HepG2 (cell line): ENCODE measurements around the gene PSMB10. TPM values are rescaled to one million over a fixed set of nuclear protein-coding genes. Genes with fewer than 3 reads are reported as not detected.

Experiments used
- MBD4 ChIP-seq: IDR thresholded peaks from 2 replicates; pipeline ENCODE4 v1.6.1; 2012; ENCODE audit warnings: low read length, inconsistent platforms, borderline replicate concordance
- MTF1 ChIP-seq: sonication (generic); formaldehyde crosslinking; IDR thresholded peaks from 2 replicates; pipeline ENCODE4 v1.5.0; 2020; ENCODE audit warnings: missing genetic modification reagents
- NR1H2 ChIP-seq: sonication (generic); formaldehyde crosslinking; IDR thresholded peaks from 2 replicates; pipeline ENCODE4 v1.8.1; 2022; ENCODE audit warnings: low read depth, missing genetic modification reagents, borderline replicate concordance
- PHF5A ChIP-seq: IDR thresholded peaks from one replicate; pipeline ENCODE4 v1.6.1; 2018; ENCODE audit warnings: low read depth, missing genetic modification reagents; ENCODE audit not compliant: unreplicated experiment
- RFXAP ChIP-seq: sonication (generic); formaldehyde crosslinking; IDR thresholded peaks from 2 replicates; pipeline ENCODE4 v1.4.0; 2020; ENCODE audit warnings: missing genetic modification reagents, borderline replicate concordance
- XBP1 ChIP-seq: sonication (generic); formaldehyde crosslinking; IDR thresholded peaks from 2 replicates; pipeline ENCODE4 v1.5.0; 2020; ENCODE audit warnings: missing genetic modification reagents
- ZBTB7A ChIP-seq: sonication (generic); formaldehyde crosslinking; IDR thresholded peaks from 2 replicates; pipeline ENCODE4 v1.8.0; 2022; ENCODE audit warnings: mild to moderate bottlenecking, missing genetic modification reagents
- ZFP82 ChIP-seq: sonication (generic); formaldehyde crosslinking; IDR thresholded peaks from 2 replicates; pipeline ENCODE4 v1.5.1; 2020; ENCODE audit warnings: mild to moderate bottlenecking, missing genetic modification reagents, borderline replicate concordance
- ZNF563 ChIP-seq: sonication (generic); formaldehyde crosslinking; IDR thresholded peaks from 2 replicates; pipeline ENCODE4 v1.8.0; 2022; ENCODE audit warnings: mild to moderate bottlenecking, moderate library complexity, missing genetic modification reagents
- ZNF788 ChIP-seq: sonication (generic); formaldehyde crosslinking; IDR thresholded peaks from 2 replicates; pipeline ENCODE4 v1.5.0; 2020; ENCODE audit warnings: mild to moderate bottlenecking, missing genetic modification reagents, borderline replicate concordance
- polyA plus RNA-seq, 8 experiments: library from polyadenylated mRNA; depleted of rRNA in 3 of 8; stranded (reverse) in 7 of 8; unstranded in 1 of 8; fragments of >200 nt; fragmentation: Illumina TruSeq in 4 of 8; extraction: Trizol in 4 of 8; gene quantifications; 2 replicates each; pipeline versions ENCODE4 v1.2.1 to v1.2.3, GENCODE V29; 2011 to 2016; ENCODE audit warnings: low read depth in 4 of 8, missing spikeins in 1 of 8, mixed read lengths in 1 of 8; ENCODE audit not compliant: insufficient read depth in 1 of 8
- total RNA-seq, 5 experiments: library from RNA; depleted of rRNA; stranded (reverse); fragments of >200 nt; fragmentation: Illumina TruSeq; extraction: Trizol; gene quantifications; 2 replicates each; pipeline ENCODE4 v1.2.3, GENCODE V29; 2016; ENCODE audit warnings: low read depth in 1 of 5
- TF ChIP-seq, protein P1 (sequence below): sonication (generic); formaldehyde crosslinking; IDR thresholded peaks from 2 replicates; pipeline ENCODE4 v1.5.1; 2020; ENCODE audit warnings: mild to moderate bottlenecking, missing genetic modification reagents, borderline replicate concordance
- TF ChIP-seq, protein P2 (sequence below): conservative IDR thresholded peaks from 2 replicates; pipeline ENCODE4 v1.6.1; 2018; ENCODE audit warnings: missing genetic modification reagents
- TF ChIP-seq, protein P3 (sequence below): IDR thresholded peaks from 2 replicates; pipeline ENCODE4 v1.6.1; 2016
- TF ChIP-seq, protein P4 (sequence below): sonication (generic); formaldehyde crosslinking; IDR thresholded peaks from 2 replicates; pipeline ENCODE4 v1.5.1; 2020; ENCODE audit warnings: mild to moderate bottlenecking, missing genetic modification reagents, moderate library complexity
- TF ChIP-seq, protein P5 (sequence below): sonication (generic); formaldehyde crosslinking; IDR thresholded peaks from 2 replicates; pipeline ENCODE4 v1.4.0; 2020; ENCODE audit warnings: missing genetic modification reagents, borderline replicate concordance

PSMB10 gene
- total and polyA plus RNA-seq, 2 of the 13 experiments (the other 11 are each of a cell fraction or from before 2014, with no cell fraction given) = 12.7 to 65.9 TPM

DNA sequence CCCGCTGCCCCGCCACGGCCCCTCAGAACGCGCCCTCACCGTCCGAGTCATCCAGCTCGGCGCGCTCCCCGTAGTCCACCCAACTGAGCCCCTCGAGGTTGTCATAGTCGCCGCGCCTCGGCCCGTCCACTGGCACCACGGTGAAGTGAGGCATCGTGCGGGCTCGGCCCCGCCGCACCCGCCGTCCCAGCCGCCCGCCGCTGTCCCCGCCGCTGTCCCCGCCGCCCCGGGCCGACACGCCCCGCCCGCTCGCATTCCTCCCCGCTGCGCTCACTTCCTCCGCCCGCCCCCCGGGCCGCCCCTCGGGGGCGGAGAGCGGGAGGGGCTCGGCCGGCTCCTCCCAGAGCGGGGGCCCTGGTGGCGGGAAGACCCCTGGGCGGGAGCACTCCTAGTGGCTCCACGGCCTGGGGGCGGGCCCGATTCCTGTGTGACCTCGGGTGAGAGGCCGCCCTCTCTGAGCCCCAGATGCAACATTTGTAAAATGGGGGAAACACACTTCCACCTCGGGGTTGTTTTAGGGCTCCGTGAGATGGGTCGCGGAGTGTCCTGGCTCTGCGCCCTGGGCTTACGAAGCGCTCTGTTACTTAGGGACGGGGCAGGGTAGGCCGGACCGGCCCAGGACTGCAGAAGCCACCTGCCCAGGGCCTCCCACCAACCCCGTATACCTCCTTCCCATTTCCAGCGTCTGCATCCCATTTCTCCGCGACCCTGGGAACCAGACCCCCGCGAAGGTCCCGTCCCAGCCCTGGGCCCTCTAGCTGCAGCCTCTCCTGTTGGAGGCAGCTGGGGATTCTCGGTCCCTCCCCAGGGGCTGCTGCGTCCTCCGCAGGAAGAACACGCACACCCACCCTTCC is 32.0 kb upstream of the PSMB10 start, which contains the start of gene SLC12A4 (continued):
- TF ChIP-seq, protein P1, sequence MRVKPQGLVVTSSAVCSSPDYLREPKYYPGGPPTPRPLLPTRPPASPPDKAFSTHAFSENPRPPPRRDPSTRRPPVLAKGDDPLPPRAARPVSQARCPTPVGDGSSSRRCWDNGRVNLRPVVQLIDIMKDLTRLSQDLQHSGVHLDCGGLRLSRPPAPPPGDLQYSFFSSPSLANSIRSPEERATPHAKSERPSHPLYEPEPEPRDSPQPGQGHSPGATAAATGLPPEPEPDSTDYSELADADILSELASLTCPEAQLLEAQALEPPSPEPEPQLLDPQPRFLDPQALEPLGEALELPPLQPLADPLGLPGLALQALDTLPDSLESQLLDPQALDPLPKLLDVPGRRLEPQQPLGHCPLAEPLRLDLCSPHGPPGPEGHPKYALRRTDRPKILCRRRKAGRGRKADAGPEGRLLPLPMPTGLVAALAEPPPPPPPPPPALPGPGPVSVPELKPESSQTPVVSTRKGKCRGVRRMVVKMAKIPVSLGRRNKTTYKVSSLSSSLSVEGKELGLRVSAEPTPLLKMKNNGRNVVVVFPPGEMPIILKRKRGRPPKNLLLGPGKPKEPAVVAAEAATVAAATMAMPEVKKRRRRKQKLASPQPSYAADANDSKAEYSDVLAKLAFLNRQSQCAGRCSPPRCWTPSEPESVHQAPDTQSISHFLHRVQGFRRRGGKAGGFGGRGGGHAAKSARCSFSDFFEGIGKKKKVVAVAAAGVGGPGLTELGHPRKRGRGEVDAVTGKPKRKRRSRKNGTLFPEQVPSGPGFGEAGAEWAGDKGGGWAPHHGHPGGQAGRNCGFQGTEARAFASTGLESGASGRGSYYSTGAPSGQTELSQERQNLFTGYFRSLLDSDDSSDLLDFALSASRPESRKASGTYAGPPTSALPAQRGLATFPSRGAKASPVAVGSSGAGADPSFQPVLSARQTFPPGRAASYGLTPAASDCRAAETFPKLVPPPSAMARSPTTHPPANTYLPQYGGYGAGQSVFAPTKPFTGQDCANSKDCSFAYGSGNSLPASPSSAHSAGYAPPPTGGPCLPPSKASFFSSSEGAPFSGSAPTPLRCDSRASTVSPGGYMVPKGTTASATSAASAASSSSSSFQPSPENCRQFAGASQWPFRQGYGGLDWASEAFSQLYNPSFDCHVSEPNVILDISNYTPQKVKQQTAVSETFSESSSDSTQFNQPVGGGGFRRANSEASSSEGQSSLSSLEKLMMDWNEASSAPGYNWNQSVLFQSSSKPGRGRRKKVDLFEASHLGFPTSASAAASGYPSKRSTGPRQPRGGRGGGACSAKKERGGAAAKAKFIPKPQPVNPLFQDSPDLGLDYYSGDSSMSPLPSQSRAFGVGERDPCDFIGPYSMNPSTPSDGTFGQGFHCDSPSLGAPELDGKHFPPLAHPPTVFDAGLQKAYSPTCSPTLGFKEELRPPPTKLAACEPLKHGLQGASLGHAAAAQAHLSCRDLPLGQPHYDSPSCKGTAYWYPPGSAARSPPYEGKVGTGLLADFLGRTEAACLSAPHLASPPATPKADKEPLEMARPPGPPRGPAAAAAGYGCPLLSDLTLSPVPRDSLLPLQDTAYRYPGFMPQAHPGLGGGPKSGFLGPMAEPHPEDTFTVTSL = peak; percentile 7; the same call in 1 of the 2 replicates
- TF ChIP-seq ZFP82 (CRISPR knock-in tag) (no peak), MTF1 (CRISPR knock-in tag) (0 out of 2 replicates have a peak, but pooled peaks have one; percentile 28), PHF5A (CRISPR knock-in tag) (peak; percentile 69), XBP1 (CRISPR knock-in tag) (no peak), ZBTB7A (CRISPR knock-in tag) (peak; percentile 93), NR1H2 (CRISPR knock-in tag) (0 out of 2 replicates have a peak, but pooled peaks have one; percentile 6), ZNF563 (CRISPR knock-in tag) (no peak; the same call in 1 of the 2 replicates), ZNF788 (peak; percentile 67; the same call in 1 of the 2 replicates), RFXAP (no peak; the same call in 1 of the 2 replicates), MBD4 (no peak)
- TF ChIP-seq, protein P2, sequence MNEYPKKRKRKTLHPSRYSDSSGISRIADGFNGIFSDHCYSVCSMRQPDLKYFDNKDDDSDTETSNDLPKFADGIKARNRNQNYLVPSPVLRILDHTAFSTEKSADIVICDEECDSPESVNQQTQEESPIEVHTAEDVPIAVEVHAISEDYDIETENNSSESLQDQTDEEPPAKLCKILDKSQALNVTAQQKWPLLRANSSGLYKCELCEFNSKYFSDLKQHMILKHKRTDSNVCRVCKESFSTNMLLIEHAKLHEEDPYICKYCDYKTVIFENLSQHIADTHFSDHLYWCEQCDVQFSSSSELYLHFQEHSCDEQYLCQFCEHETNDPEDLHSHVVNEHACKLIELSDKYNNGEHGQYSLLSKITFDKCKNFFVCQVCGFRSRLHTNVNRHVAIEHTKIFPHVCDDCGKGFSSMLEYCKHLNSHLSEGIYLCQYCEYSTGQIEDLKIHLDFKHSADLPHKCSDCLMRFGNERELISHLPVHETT (CRISPR knock-in tag) = peak; percentile 89
- TF ChIP-seq, protein P3, sequence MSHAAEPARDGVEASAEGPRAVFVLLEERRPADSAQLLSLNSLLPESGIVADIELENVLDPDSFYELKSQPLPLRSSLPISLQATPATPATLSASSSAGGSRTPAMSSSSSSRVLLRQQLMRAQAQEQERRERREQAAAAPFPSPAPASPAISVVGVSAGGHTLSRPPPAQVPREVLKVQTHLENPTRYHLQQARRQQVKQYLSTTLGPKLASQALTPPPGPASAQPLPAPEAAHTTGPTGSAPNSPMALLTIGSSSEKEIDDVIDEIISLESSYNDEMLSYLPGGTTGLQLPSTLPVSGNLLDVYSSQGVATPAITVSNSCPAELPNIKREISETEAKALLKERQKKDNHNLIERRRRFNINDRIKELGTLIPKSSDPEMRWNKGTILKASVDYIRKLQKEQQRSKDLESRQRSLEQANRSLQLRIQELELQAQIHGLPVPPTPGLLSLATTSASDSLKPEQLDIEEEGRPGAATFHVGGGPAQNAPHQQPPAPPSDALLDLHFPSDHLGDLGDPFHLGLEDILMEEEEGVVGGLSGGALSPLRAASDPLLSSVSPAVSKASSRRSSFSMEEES (CRISPR knock-in tag) = no peak
- TF ChIP-seq, protein P4, sequence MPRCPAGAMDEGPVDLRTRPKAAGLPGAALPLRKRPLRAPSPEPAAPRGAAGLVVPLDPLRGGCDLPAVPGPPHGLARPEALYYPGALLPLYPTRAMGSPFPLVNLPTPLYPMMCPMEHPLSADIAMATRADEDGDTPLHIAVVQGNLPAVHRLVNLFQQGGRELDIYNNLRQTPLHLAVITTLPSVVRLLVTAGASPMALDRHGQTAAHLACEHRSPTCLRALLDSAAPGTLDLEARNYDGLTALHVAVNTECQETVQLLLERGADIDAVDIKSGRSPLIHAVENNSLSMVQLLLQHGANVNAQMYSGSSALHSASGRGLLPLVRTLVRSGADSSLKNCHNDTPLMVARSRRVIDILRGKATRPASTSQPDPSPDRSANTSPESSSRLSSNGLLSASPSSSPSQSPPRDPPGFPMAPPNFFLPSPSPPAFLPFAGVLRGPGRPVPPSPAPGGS (CRISPR knock-in tag) = peak; percentile 64; the same call in 1 of the 2 replicates
- TF ChIP-seq, protein P5, sequence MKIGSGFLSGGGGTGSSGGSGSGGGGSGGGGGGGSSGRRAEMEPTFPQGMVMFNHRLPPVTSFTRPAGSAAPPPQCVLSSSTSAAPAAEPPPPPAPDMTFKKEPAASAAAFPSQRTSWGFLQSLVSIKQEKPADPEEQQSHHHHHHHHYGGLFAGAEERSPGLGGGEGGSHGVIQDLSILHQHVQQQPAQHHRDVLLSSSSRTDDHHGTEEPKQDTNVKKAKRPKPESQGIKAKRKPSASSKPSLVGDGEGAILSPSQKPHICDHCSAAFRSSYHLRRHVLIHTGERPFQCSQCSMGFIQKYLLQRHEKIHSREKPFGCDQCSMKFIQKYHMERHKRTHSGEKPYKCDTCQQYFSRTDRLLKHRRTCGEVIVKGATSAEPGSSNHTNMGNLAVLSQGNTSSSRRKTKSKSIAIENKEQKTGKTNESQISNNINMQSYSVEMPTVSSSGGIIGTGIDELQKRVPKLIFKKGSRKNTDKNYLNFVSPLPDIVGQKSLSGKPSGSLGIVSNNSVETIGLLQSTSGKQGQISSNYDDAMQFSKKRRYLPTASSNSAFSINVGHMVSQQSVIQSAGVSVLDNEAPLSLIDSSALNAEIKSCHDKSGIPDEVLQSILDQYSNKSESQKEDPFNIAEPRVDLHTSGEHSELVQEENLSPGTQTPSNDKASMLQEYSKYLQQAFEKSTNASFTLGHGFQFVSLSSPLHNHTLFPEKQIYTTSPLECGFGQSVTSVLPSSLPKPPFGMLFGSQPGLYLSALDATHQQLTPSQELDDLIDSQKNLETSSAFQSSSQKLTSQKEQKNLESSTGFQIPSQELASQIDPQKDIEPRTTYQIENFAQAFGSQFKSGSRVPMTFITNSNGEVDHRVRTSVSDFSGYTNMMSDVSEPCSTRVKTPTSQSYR (CRISPR knock-in tag) = 0 out of 2 replicates have a peak, but pooled peaks have one; percentile 8
